PC-9 (cell line): ENCODE measurements around the gene KCNK15. TPM values are rescaled to one million over a fixed set of nuclear protein-coding genes. Genes with fewer than 3 reads are reported as not detected.

Experiments used
- BruUV-seq: library from RNA; stranded (reverse); fragments of 400-500 nt; replicated peaks from 2 replicates; lab custom pipeline; 2021; lab: Mats Ljungman, UMichigan
- CTCF ChIA-PET: fragments of 300-600 bp; sonication (Branson Sonifier 250); formaldehyde crosslinking; loops from one replicate; lab custom pipeline; 2022; ENCODE audit warnings: antibody characterized with exemption; lab: Charles Lee
- POLR2A ChIA-PET: fragments of 300-600 bp; sonication (Branson Sonifier 250); formaldehyde crosslinking; loops from one replicate; lab custom pipeline; 2022; ENCODE audit warnings: antibody characterized with exemption; ENCODE audit not compliant: unreplicated experiment; lab: Charles Lee
- DNase-seq, 2 experiments: peaks; one replicate each; pipeline versions ENCODE4 v3.0.0 to v3.0.0-alpha.2; 2015 to 2022; ENCODE audit warnings: mixed read lengths in 1 of 2
- H2AFZ ChIP-seq: fragments of 200-600 bp; sonication (generic); 2 replicates; pipeline ENCODE4 v1.8.1; 2017; ENCODE audit warnings: antibody characterized with exemption
- H3F3A ChIP-seq: fragments of 200-600 bp; sonication (generic); 2 replicates; pipeline ENCODE4 v1.8.1; 2017; ENCODE audit warnings: antibody characterized with exemption, mild to moderate bottlenecking, low read depth; ENCODE audit not compliant: insufficient read depth
- H3K27ac ChIP-seq: fragments of 200-600 bp; sonication (generic); 2 replicates; pipeline ENCODE4 v1.6.1; 2016; ENCODE audit warnings: mixed run types
- H3K27me3 ChIP-seq: fragments of 200-600 bp; sonication (generic); 2 replicates; pipeline ENCODE4 v1.6.1; 2016; ENCODE audit warnings: low read depth, mixed run types; ENCODE audit not compliant: insufficient read depth
- H3K36me3 ChIP-seq: fragments of 200-600 bp; sonication (generic); 2 replicates; pipeline ENCODE4 v1.6.1; 2016; ENCODE audit warnings: low read depth, mixed run types
- H3K4me1 ChIP-seq: fragments of 200-600 bp; sonication (generic); replicated peaks from 2 replicates; pipeline ENCODE4 v1.6.1; 2016; ENCODE audit warnings: mixed run types; ENCODE audit not compliant: insufficient read depth
- H3K4me2 ChIP-seq: fragments of 200-600 bp; sonication (generic); 2 replicates; pipeline ENCODE4 v1.6.1; 2017; ENCODE audit warnings: mixed run types
- H3K4me3 ChIP-seq: fragments of 200-600 bp; sonication (generic); 2 replicates; pipeline ENCODE4 v1.6.1; 2016; ENCODE audit warnings: mixed run types
- H3K79me2 ChIP-seq: fragments of 200-600 bp; sonication (generic); 2 replicates; pipeline ENCODE4 v1.6.1; 2017; ENCODE audit warnings: low read depth, mixed run types
- H3K9me2 ChIP-seq: fragments of 200-600 bp; sonication (generic); 2 replicates; pipeline ENCODE4 v1.8.1; 2017; ENCODE audit warnings: mild to moderate bottlenecking; ENCODE audit not compliant: insufficient read depth
- H3K9me3 ChIP-seq: fragments of 200-600 bp; sonication (generic); 2 replicates; pipeline ENCODE4 v1.8.1; 2016; ENCODE audit warnings: low read depth; ENCODE audit not compliant: insufficient read depth
- H4K20me1 ChIP-seq: fragments of 200-600 bp; sonication (generic); 2 replicates; pipeline ENCODE4 v1.8.1; 2017; ENCODE audit not compliant: insufficient read depth
- EZH2 ChIP-seq: fragments of 200-600 bp; sonication (generic); IDR thresholded peaks from 2 replicates; pipeline ENCODE4 v1.8.0; 2017; ENCODE audit warnings: antibody characterized with exemption, low read depth
- intact Hi-C: fragments of 100-400 bp; cut with micrococcal nuclease; formaldehyde crosslinking; loops from one replicate; pipeline ENCODE4 v1.10.0; 2022; ENCODE audit not compliant: unreplicated experiment
- total RNA-seq: library from RNA; stranded (reverse); gene quantifications from 2 replicates; pipeline ENCODE4 v1.2.3, GENCODE V29; 2021
- TF ChIP-seq, protein P1 (sequence below): fragments of 200-600 bp; sonication (generic); conservative IDR thresholded peaks from 2 replicates; pipeline ENCODE4 v1.6.1; 2017; ENCODE audit warnings: mixed run types, antibody characterized with exemption, mild to moderate bottlenecking, moderate library complexity

Gene KCNK15
- total RNA-seq, 1 experiment from 2014 or later, result 0.26 TPM

- no TSS peak for BruUV-seq
- H3K4me3 ChIP-seq, result no peak overlapping the region
- DNase-seq, result no peak
- TF ChIP-seq EZH2, result no peak
- TF ChIP-seq, protein P1, sequence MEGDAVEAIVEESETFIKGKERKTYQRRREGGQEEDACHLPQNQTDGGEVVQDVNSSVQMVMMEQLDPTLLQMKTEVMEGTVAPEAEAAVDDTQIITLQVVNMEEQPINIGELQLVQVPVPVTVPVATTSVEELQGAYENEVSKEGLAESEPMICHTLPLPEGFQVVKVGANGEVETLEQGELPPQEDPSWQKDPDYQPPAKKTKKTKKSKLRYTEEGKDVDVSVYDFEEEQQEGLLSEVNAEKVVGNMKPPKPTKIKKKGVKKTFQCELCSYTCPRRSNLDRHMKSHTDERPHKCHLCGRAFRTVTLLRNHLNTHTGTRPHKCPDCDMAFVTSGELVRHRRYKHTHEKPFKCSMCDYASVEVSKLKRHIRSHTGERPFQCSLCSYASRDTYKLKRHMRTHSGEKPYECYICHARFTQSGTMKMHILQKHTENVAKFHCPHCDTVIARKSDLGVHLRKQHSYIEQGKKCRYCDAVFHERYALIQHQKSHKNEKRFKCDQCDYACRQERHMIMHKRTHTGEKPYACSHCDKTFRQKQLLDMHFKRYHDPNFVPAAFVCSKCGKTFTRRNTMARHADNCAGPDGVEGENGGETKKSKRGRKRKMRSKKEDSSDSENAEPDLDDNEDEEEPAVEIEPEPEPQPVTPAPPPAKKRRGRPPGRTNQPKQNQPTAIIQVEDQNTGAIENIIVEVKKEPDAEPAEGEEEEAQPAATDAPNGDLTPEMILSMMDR, result no peak
- intact Hi-C loops, result no loop called here
- no peaks in the 10 kb centered on the region for H3K36me3 ChIP-seq
- peaks cover 5% of the 10 kb centered on the region for H4K20me1 ChIP-seq
- peaks cover 45% of the 10 kb centered on the region for H3K27me3 ChIP-seq
- no peak overlapping the region for H2AFZ ChIP-seq
- no peaks in the 10 kb centered on the region for H3K9me3 ChIP-seq
- CTCF ChIA-PET, result interaction anchor here (0.5 kb wide), 1 partner anchor 124 kb away, joined by 9 read pairs; no protein-coding TSS in a partner anchor
- no peak overlapping the region for H3K4me2 ChIP-seq
- no peaks in the 10 kb centered on the region for H3K9me2 ChIP-seq
- H3K79me2 ChIP-seq, result no peaks in the 10 kb centered on the region
- H3K27ac ChIP-seq, result no peak overlapping the region
- peaks cover 22% of the 10 kb centered on the region for H3K4me1 ChIP-seq
- peaks cover 21% of the 10 kb centered on the region for H3F3A ChIP-seq
- POLR2A ChIA-PET, result no interaction called here
Measured at GRCh38 chr20:44743080-44743701, 2.5 kb upstream of the KCNK15 start.

- no peaks in the 10 kb centered on the region for H3K36me3 ChIP-seq
- peaks cover 22% of the 10 kb centered on the region for H3F3A ChIP-seq
- CTCF ChIA-PET, result interaction anchor here (0.5 kb wide), 1 partner anchor 123 kb away, joined by 9 read pairs; no protein-coding TSS in a partner anchor
- no peak for DNase-seq
- H4K20me1 ChIP-seq, result peaks cover 5% of the 10 kb centered on the region
- no peak overlapping the region for H3K4me2 ChIP-seq
- no peaks in the 10 kb centered on the region for H3K9me2 ChIP-seq
- no peak overlapping the region for H2AFZ ChIP-seq
- H3K4me3 ChIP-seq, result no peak overlapping the region
- peaks cover 22% of the 10 kb centered on the region for H3K4me1 ChIP-seq
- H3K79me2 ChIP-seq, result no peaks in the 10 kb centered on the region
- POLR2A ChIA-PET, result no interaction called here
- intact Hi-C loops, result no loop called here
- no TSS peak for BruUV-seq
- TF ChIP-seq, protein P1, result no peak
- no peak for TF ChIP-seq EZH2
- peaks cover 45% of the 10 kb centered on the region for H3K27me3 ChIP-seq
- no peaks in the 10 kb centered on the region for H3K9me3 ChIP-seq
- H3K27ac ChIP-seq, result no peak overlapping the region
Measured at GRCh38 chr20:44743916-44744655, 1.6 kb upstream of the KCNK15 start.

GRCh38 chr20:44745122-44745597 lies 505 bp upstream of the KCNK15 start:
- no peaks in the 10 kb centered on the region for H3K9me3 ChIP-seq
- BruUV-seq, result no TSS peak
- intact Hi-C loops, result loop anchor here (5.0 kb wide), 2 partner anchors 133 to 358 kb away; no protein-coding TSS in a partner anchor
- peaks cover 42% of the 10 kb centered on the region for H3K27me3 ChIP-seq
- DNase-seq, result no peak
- peak overlapping the region; percentile 69; the same call in 1 of the 2 replicates for H3K4me2 ChIP-seq
- H3F3A ChIP-seq, result peaks cover 22% of the 10 kb centered on the region
- TF ChIP-seq, protein P1, result no peak
- no peak for TF ChIP-seq EZH2
- peaks cover 5% of the 10 kb centered on the region for H4K20me1 ChIP-seq
- ChIA-PET POLR2A (no interaction called here), CTCF (no interaction called here)
- H3K27ac ChIP-seq, result no peak overlapping the region
- H3K36me3 ChIP-seq, result no peaks in the 10 kb centered on the region
- no peak overlapping the region for H2AFZ ChIP-seq
- H3K4me3 ChIP-seq, result no peak overlapping the region
- H3K9me2 ChIP-seq, result no peaks in the 10 kb centered on the region
- H3K4me1 ChIP-seq, result peaks cover 22% of the 10 kb centered on the region
- no peaks in the 10 kb centered on the region for H3K79me2 ChIP-seq
